Left ventricle myocardium superior (tissue), 1 donor: ENCODE measurements around the gene MAGOH. TPM values are rescaled to one million over a fixed set of nuclear protein-coding genes. Genes with fewer than 3 reads are reported as not detected.

Experiments used
- ATAC-seq: fragments of 200-7000 bp; cut with Tn5 transposase; one replicate; pipeline ENCODE4 v1.9.1; 2020; ENCODE audit warnings: mild to moderate bottlenecking, moderate library complexity
- DNase-seq: peaks from one replicate; pipeline ENCODE4 v3.0.0-alpha.2; 2020
- intact Hi-C: fragments of 100-400 bp; cut with micrococcal nuclease; formaldehyde crosslinking; loops from one replicate; pipeline ENCODE4 v1.11.0; 2022
- total RNA-seq: library from RNA; stranded (reverse); fragmentation: NEBNext Ultra II Directional; extraction: Animal tissue kit (Norgen Biotek cat#: 25700); gene quantifications from one replicate; pipeline ENCODE4 v1.2.1, GENCODE V29; 2021
- donor health status: DM: no; HTN: yes; CAD: no; lungs with severe emphysema.

MAGOH gene
- total RNA-seq, 1 donor from 2014 or later, result 25.0 TPM

- no peak for ATAC-seq
- intact Hi-C loops, result no loop called here
- no peak for DNase-seq
These were observed 34.0 kb upstream of the MAGOH start for GRCh38 chr1:53272349-53272748.

- no peak for DNase-seq
- intact Hi-C loops, result no loop called here
These were observed 33.2 kb upstream of the MAGOH start for GRCh38 chr1:53271446-53272090.

GRCh38 chr1:53270873-53271272 lies 32.6 kb upstream of the MAGOH start:
- ATAC-seq (no peak), DNase-seq (no peak)
- intact Hi-C loops, result no loop called here

More at GRCh38 chr1:53271446-53272090, 33.2 kb upstream of the MAGOH start:
- peak; percentile 31 for ATAC-seq

GRCh38 chr1:53270107-53270506 lies 31.8 kb upstream of the MAGOH start:
- DNase-seq (no peak), ATAC-seq (no peak)
- intact Hi-C loops, result no loop called here

- ATAC-seq (no peak), DNase-seq (no peak)
- intact Hi-C loops, result no loop called here
These were observed 29.4 kb upstream of the MAGOH start for GRCh38 chr1:53267761-53268160.

GRCh38 chr1:53266038-53266437 lies 27.7 kb upstream of the MAGOH start:
- DNase-seq (no peak), ATAC-seq (no peak)
- intact Hi-C loops, result no loop called here

GRCh38 chr1:53265581-53265980 lies 27.3 kb upstream of the MAGOH start:
- ATAC-seq, result no peak
- DNase-seq, result no peak
- intact Hi-C loops, result no loop called here

- DNase-seq (no peak), ATAC-seq (no peak)
- intact Hi-C loops, result no loop called here
These were observed 25.7 kb upstream of the MAGOH start for GRCh38 chr1:53264048-53264447.

GRCh38 chr1:53262000-53262399 lies 23.7 kb upstream of the MAGOH start:
- no peak for ATAC-seq
- intact Hi-C loops, result no loop called here
- DNase-seq, result no peak

- no peak for ATAC-seq
- intact Hi-C loops, result no loop called here
- DNase-seq, result no peak
These were observed 22.4 kb upstream of the MAGOH start for GRCh38 chr1:53260631-53261247.

GRCh38 chr1:53259932-53260331 lies 21.6 kb upstream of the MAGOH start:
- no peak for ATAC-seq
- no peak for DNase-seq
- intact Hi-C loops, result no loop called here

GRCh38 chr1:53258216-53258615 lies 19.9 kb upstream of the MAGOH start:
- intact Hi-C loops, result no loop called here
- DNase-seq, result no peak
- ATAC-seq, result no peak

- ATAC-seq, result no peak
- intact Hi-C loops, result no loop called here
- no peak for DNase-seq
These were observed 19.2 kb upstream of the MAGOH start for GRCh38 chr1:53257454-53258081.

- intact Hi-C loops, result no loop called here
- DNase-seq, result no peak
- no peak for ATAC-seq
These were observed 18.5 kb upstream of the MAGOH start for GRCh38 chr1:53256511-53257453.

GRCh38 chr1:53255031-53255430 lies 16.7 kb upstream of the MAGOH start:
- intact Hi-C loops, result no loop called here
- no peak for ATAC-seq
- no peak for DNase-seq

- DNase-seq (no peak), ATAC-seq (no peak)
- intact Hi-C loops, result no loop called here
These were observed 15.8 kb upstream of the MAGOH start for GRCh38 chr1:53254011-53254640.

- intact Hi-C loops, result no loop called here
- DNase-seq (no peak), ATAC-seq (no peak)
These were observed 12.0 kb upstream of the MAGOH start for GRCh38 chr1:53250325-53250724.

GRCh38 chr1:53249706-53250105 lies 11.4 kb upstream of the MAGOH start:
- intact Hi-C loops, result no loop called here
- DNase-seq (no peak), ATAC-seq (peak; percentile 30)
